HL-60/S4 treated with retinoic acid at 250 ng/mL for 4 days and 3 days (cell line): ENCODE data around the gene GLRX.
"Not testable (repeated sequence)": the region's sequence is repeated elsewhere in the genome, so short reads cannot be mapped to it uniquely, and the experiment has no call there.

Source experiments
- in situ Hi-C: fragments of 300-500 bp; cut with MboI; formaldehyde crosslinking; loops from 2 replicates; pipeline ENCODE4 v1.7.0; 2022; ENCODE audit warnings: low sequenced_read_pairs

The GLRX gene

DNA sequence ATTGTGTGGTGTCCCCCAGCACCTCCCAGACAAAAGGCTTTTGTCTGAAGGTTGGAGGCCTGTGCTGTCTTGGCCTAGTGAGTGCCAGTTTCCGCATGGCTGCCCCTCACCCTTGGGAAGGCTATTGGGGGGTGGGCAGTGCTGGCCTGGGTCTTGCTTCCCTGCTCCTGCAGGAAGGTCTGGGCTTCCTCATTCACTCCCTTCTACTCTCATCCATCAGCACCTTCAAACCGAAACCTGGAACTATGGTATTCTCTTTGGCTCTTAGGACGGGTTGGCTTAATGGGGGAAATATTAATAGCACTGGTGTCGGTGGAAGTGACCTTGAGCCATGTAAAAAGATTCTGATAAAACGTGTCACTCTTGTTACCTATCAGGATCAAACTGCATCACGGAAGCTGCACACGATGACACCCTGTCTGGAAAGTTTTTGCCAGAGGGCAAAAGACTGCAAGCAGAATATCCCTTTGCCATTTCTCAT, 34.0 kb upstream of the GLRX start:
- in situ Hi-C loops, result loop anchor here (25.0 kb wide), 1 partner anchor 481 kb away; no protein-coding TSS in a partner anchor

- in situ Hi-C loops, result loop anchor here (25.0 kb wide), 1 partner anchor 484 kb away; no protein-coding TSS in a partner anchor
These were observed 31.0 kb upstream of the GLRX start for GRCh38 chr5:95853490-95853889.

DNA sequence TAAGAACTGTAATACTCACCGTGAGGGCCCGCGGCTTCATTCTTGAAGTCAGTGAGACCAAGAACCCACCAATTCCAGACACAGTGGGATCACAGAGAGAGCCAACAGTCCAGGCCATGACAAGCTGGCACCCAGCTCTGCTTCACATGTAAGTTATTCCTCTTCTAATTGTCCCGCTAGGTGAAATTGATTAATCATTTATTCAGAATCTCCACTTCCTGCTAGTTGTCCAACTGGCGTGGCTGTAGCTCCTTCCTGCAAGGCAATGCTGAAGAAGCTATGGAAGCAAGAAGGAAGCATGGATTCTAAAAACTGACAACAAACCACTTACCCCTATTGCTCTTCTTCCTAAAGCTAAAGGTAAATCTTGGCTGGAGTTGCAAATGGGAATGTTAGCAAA, 30.0 kb upstream of the GLRX start:
- in situ Hi-C loops, result loop anchor here (25.0 kb wide), 1 partner anchor 485 kb away; no protein-coding TSS in a partner anchor

DNA sequence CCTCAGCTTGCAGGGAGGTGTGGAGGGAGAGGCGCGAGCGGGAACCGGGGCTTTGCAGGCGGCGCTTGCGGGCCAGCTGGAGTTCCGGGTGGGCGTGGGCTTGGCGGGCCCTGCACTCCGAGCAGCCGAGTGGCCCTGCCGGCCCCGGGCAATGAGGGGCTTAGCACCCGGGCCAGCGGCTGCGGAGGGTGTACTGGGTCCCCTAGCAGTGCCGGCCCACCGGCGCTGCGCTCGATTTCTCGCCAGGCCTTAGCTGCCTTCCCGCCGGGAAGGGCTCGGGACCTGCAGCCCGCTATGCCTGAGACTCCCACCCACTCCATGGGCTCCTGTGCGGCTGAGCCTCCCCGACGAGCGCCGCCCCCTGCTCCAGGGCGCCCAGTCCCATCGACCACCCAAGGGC, 28.6 kb upstream of the GLRX start:
- in situ Hi-C loops, result loop anchor here (25.0 kb wide), 1 partner anchor 486 kb away; no protein-coding TSS in a partner anchor

- in situ Hi-C loops, result loop anchor here (25.0 kb wide), 1 partner anchor 487 kb away; no protein-coding TSS in a partner anchor
These were observed 27.9 kb upstream of the GLRX start for GRCh38 chr5:95850391-95850894.

DNA sequence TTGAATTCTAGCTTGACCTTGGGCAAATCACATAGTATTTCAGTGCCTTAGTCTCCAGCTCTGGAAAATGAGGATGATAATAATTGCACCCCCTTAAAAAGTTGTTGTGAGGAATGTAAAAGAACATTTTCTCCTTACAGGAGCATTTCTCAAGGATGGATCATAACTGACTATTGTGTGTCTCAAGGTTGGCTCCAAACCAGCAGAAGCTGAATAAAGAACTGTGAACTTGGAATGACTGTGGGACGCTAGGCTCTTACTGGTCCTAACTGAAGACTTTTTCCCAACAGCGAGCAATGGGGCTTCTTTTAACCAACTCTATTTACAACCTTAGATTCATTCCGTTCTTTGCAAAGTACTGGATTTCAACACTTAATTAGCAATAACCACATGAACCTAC, 26.2 kb upstream of the GLRX start:
- in situ Hi-C loops, result loop anchor here (10.0 kb wide), 1 partner anchor 194 kb away; no protein-coding TSS in a partner anchor

- in situ Hi-C loops, result loop anchor here (10.0 kb wide), 1 partner anchor 192 kb away; no protein-coding TSS in a partner anchor
These were observed 24.7 kb upstream of the GLRX start for GRCh38 chr5:95847261-95847592.

- in situ Hi-C loops, result loop anchor here (10.0 kb wide), 1 partner anchor 192 kb away; no protein-coding TSS in a partner anchor
These were observed 24.2 kb upstream of the GLRX start for GRCh38 chr5:95846554-95847260.

- in situ Hi-C loops, result loop anchor here (10.0 kb wide), 1 partner anchor 191 kb away; no protein-coding TSS in a partner anchor
These were observed 22.9 kb upstream of the GLRX start for GRCh38 chr5:95845391-95845790.

- in situ Hi-C loops, result loop anchor here (10.0 kb wide), 1 partner anchor 189 kb away; no protein-coding TSS in a partner anchor
These were observed 21.3 kb upstream of the GLRX start for GRCh38 chr5:95843733-95844223.

DNA sequence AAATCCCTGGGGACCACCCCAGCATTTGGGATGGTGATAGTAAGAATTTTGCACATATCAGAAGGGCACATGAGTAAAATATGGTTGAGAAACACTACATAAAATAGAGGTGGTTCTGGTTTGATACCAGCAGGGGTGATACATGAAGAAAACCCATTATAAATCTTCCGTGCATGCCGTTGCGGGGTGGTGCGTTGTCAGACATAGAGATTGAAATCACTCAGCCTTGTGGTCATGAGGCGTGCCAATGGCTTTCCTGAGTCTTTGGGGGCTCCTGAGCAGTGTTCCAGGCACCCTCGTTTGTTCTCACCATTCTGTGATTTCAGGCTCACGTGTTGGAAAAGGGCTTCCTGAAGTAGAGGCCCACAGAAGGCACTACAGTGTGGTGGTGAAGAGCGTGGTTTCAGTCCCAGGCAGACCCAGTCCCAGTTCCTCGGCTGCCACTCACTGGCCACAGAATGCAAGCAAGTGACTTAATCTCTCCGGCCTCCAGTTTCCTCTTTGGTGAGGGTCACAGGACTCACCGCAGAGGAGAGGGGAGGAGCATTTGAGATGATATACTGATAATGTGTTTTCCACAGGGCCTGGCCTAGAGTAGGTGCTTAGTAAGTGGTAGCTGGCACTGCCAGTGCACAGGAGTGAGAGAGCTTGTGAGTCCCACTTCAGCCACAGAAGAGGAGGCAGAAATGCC, 20.5 kb upstream of the GLRX start:
- in situ Hi-C loops, result loop anchor here (10.0 kb wide), 1 partner anchor 188 kb away; no protein-coding TSS in a partner anchor

GRCh38 chr5:95841914-95842812, 19.6 kb upstream of the GLRX start:
- in situ Hi-C loops, result loop anchor here (10.0 kb wide), 1 partner anchor 187 kb away; no protein-coding TSS in a partner anchor

DNA sequence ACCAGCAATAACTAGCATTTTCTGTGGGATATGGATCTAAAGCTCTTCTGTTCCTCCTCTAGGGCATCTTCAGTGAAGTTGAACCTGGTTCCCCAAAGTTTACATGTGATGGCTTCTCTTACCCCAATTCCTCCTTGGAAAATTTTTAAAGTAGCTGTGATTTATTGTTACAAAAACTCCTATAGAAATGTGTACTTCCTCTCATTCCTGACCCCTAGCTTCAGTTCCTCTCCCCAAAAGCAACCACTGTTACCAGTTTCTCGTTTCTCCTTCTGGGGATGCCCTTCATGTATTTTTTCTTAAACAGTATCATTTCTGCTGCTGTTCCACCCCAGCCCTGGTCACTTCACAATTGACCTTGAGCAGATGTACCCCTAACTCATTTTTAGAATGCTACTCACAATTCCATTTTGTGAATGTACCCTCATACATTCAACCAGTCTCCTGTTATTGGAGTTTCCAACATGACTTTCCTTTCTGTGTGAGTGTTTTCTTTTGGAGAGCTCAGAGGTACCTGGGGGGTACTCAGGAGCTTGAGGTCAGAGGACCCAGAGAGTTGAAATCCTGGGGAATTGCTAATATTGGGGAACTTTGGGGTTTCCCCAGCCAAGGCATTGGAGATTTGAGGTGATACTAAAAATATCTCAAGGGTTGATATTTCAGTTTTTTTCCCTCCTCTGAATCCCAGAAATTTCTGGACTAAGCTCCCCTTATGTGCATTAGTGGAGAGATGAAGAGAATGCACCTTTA, 18.6 kb upstream of the GLRX start:
- in situ Hi-C loops, result loop anchor here (10.0 kb wide), 1 partner anchor 186 kb away; no protein-coding TSS in a partner anchor

- in situ Hi-C loops, result loop anchor here (10.0 kb wide), 1 partner anchor 185 kb away; no protein-coding TSS in a partner anchor
These were observed 17.1 kb upstream of the GLRX start for GRCh38 chr5:95839658-95840057.

GRCh38 chr5:95838556-95838955, 16.0 kb upstream of the GLRX start:
- in situ Hi-C loops, result no loop called here

DNA sequence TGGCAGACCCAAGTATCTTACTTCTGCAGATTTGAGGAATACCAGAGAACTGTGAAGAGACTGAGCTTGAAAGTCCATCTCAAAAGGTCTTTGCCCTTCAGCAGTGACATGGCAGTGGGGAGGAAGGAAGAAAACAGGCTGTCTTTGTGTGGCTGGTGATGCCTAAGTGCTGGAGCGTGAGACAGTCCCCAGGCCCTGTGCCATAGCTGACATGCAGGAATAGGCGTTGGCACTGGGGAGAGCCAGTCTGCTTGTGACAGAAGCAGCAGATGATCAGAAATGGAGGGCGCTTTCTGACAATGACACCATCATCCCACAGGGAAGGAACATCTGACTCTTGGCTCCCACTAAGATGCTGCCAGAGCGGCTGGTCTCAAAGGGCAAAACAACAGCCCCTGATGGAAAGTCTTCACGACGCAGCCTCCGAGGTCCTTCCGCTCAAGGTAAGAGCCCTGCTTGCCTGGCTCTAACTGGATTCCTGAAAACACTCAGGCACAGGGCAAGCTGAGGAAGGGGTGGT, 15.5 kb upstream of the GLRX start:
- in situ Hi-C loops, result no loop called here

GRCh38 chr5:95837492-95837891, 15.0 kb upstream of the GLRX start:
- in situ Hi-C loops, result no loop called here

GRCh38 chr5:95836971-95837370, 14.4 kb upstream of the GLRX start:
- in situ Hi-C loops, result not testable (repeated sequence)

DNA sequence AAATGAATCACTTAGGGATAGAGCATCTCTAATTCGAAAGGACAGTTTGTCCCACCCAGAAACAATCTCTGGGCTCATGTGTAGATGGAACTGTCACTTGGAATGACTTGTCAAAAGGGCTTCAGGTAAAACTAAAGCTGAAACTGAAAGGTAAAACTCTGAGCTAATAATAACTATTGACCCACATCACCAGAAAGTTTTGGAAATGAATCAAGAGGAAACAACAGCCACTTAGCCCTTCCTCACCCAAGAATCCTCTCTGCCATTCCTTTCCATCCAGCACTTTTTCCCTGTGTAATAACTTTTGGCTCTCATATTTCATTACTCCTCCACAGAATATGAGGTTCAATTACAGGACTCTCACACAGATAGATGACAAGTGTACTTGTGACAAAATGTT, 14.0 kb upstream of the GLRX start:
- in situ Hi-C loops, result no loop called here
